Ascending aorta (tissue), 2 donors: ENCODE data around the gene CCDC183. TPM values are rescaled to one million over a fixed set of nuclear protein-coding genes. Genes with fewer than 3 reads are reported as not detected.

Experiments
- DNase-seq, 2 donors: peaks; one replicate each; pipeline ENCODE4 v3.0.0-alpha.2; 2019; ENCODE audit warnings: low spot score in 2 of 2
- H3K27ac ChIP-seq, 2 donors: fragments of 200-600 bp; sonication (generic); one replicate each; pipeline ENCODE4 v1.5.1; 2016 to 2017; ENCODE audit warnings: mild to moderate bottlenecking in 1 of 2
- H3K27me3 ChIP-seq: fragments of 200-600 bp; sonication (generic); one replicate; pipeline ENCODE4 v1.5.1; 2017
- H3K36me3 ChIP-seq, 2 donors: fragments of 200-600 bp; sonication (generic); one replicate each; pipeline ENCODE4 v1.5.1; 2016
- H3K4me1 ChIP-seq, 2 donors: fragments of 200-600 bp; sonication (generic); one replicate each; pipeline ENCODE4 v1.5.1; 2016 to 2017; ENCODE audit warnings: mild to moderate bottlenecking in 1 of 2
- H3K4me3 ChIP-seq, 2 donors: fragments of 200-600 bp; sonication (generic); one replicate each; pipeline ENCODE4 v1.5.1; 2016 to 2017; ENCODE audit warnings: mild to moderate bottlenecking in 1 of 2
- H3K9me3 ChIP-seq, 2 donors: fragments of 200-600 bp; sonication (generic); one replicate each; pipeline ENCODE4 v1.5.1; 2016
- intact Hi-C: fragments of 100-400 bp; cut with DNase I; formaldehyde crosslinking; loops from one replicate; pipeline ENCODE4 v1.15.1; 2023
- total RNA-seq: library from RNA; depleted of rRNA; stranded (reverse); fragments of >200 nt; gene quantifications from one replicate; pipeline ENCODE4 v1.1.0, GENCODE V29; 2016
- TF ChIP-seq, protein P1 (sequence below), 3 experiments: fragments of 200-600 bp in 2 of 3; fragments of 450-650 bp in 1 of 3; sonication (generic) in 2 of 3; IDR thresholded peaks; one replicate each; pipeline ENCODE4 v1.5.1; 2016 to 2019; ENCODE audit warnings: antibody characterized with exemption in 3 of 3, mild to moderate bottlenecking in 1 of 3, moderate library complexity in 1 of 3

Gene CCDC183
- total RNA-seq, 1 donor from 2014 or later = not detected

DNA sequence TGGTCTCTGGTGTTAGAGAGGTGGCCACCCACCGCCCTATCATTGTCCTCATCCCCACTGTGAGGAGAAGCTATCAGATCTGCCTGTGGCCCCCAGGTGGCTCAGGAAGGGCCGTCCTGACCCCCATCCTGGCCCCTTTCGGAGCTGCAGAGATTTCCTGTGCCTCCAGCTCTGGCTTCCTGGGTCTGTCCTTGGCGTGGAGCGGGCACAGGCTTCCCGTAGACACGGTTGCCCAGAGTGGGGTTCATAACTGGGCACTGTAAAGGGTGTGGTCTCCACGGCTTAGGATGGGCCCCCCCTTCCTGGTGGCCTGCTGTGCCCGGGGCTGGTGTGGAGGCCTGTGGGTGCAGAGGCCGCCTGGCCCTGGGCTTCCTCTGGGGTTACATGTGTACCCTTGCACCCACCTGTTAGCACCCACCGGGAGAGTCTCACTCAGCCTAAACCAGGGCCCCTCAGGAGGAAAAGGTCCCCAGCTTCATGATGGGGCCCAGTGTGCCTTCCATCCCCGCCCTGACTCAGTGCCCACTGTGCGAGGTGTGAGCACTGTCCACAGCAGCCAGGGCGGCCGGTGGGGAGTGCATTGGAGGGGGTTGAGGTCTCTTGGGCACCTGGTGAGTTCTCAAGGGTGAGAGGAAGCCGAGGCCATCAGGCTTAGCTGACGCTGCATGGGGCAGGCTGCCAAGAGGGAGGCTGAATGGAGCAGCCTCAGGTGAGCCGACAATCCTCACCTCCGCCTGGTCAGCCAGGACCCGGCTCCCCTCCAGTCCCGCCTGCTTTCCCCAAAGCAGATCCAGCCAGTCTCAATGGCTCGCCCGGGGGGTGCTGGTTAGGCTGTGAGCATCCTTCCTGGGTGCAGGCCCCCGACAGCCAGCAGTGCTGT, 30.8 kb downstream of the CCDC183 start:
- peaks cover 65 to 78% of the 10 kb centered on the region in 2 donors for H3K36me3 ChIP-seq
- intact Hi-C loops = no loop called here
- no peaks in the 10 kb centered on the region for H3K9me3 ChIP-seq
- H3K27ac ChIP-seq = no peak overlapping the region
- DNase-seq = no peak
- no peaks in the 10 kb centered on the region for H3K27me3 ChIP-seq
- H3K4me3 ChIP-seq = no peak overlapping the region
- TF ChIP-seq, protein P1, sequence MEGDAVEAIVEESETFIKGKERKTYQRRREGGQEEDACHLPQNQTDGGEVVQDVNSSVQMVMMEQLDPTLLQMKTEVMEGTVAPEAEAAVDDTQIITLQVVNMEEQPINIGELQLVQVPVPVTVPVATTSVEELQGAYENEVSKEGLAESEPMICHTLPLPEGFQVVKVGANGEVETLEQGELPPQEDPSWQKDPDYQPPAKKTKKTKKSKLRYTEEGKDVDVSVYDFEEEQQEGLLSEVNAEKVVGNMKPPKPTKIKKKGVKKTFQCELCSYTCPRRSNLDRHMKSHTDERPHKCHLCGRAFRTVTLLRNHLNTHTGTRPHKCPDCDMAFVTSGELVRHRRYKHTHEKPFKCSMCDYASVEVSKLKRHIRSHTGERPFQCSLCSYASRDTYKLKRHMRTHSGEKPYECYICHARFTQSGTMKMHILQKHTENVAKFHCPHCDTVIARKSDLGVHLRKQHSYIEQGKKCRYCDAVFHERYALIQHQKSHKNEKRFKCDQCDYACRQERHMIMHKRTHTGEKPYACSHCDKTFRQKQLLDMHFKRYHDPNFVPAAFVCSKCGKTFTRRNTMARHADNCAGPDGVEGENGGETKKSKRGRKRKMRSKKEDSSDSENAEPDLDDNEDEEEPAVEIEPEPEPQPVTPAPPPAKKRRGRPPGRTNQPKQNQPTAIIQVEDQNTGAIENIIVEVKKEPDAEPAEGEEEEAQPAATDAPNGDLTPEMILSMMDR (IDR thresholded peaks at IDR 0.05) = no peak
- H3K4me1 ChIP-seq = no peaks in the 10 kb centered on the region

DNA sequence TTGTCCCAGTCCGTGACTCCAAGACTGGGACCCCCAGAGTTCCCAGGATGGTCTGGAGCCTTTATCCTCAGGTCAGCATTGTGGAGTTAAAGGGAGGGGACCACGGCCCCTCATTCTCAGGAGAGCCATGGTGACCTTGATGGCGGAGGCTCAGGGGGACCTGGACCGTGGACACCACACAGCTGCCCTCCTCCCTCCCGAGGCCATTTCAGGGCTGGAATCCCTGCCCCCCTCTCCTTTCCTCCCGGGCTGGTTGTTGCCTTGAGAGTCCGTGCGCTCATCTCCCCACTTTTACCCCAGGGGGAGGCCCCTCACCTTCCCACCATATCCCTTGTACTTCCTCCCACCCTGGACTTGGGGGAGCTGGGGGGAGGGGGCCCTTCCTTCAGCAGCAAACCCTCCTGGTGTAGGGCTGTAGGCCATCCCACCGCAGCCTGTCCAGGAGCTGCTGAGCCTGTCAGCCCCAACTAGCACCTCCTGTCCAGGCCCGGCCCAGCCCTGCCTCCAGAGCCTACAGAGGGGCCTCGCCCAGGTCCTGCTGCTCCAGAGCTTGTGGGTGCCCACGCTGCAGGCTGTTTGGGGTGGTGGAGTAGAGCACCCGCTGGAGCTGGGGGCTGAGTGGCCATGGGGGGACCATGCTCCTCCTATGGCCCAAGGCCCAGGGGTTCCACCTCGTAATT, 31.8 kb downstream of the CCDC183 start:
- H3K36me3 ChIP-seq = peaks cover 69 to 87% of the 10 kb centered on the region in 2 donors
- intact Hi-C loops = no loop called here
- TF ChIP-seq, protein P1 (IDR thresholded peaks at IDR 0.05) = no peak

DNA sequence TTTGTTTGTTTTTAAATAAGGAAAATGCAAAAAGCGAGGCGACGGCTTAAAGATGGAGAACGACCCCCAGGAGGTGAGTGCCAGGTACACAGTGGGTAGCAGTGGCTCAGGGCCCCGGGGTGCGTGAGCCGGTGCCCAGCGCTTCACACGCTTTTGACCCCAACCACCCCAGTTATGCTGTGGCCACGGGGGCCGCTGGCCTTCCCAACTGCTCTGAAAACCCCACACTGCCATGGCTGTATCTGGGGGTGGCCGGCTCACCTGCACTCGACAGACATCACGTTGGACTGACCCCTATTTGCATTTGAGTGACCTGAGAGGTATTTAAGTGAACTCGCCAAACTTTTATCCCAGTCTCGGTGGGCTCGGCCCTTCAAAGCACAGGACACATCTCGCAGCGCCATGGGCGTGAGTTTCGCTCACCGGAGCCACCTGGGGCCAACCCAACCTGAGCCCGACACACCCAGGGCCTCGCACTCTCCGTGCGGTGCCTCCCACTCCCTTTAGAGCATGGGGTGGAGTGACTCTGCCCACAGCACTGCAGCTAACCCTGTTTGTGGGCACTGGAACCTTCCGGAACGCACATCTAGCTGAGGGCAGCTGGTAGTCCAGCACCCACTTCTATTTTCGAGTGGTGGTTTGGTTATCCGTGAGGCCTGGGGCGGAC, 32.5 kb downstream of the CCDC183 start:
- Histone ChIP-seq H3K27ac (no peak overlapping the region), H3K4me3 (no peak overlapping the region), H3K27me3 (no peaks in the 10 kb centered on the region), H3K4me1 (no peaks in the 10 kb centered on the region), H3K36me3 (peaks cover 67 to 84% of the 10 kb centered on the region in 2 donors), H3K9me3 (no peaks in the 10 kb centered on the region)
- intact Hi-C loops = no loop called here
- TF ChIP-seq, protein P1 (IDR thresholded peaks at IDR 0.05) = no peak
- DNase-seq = no peak

More for the DNA sequence above, 31.8 kb downstream of the CCDC183 start:
- Histone ChIP-seq H3K9me3 (no peaks in the 10 kb centered on the region), H3K4me1 (no peaks in the 10 kb centered on the region), H3K27ac (no peak overlapping the region), H3K27me3 (no peaks in the 10 kb centered on the region), H3K4me3 (no peak overlapping the region)
- DNase-seq = no peak

DNA sequence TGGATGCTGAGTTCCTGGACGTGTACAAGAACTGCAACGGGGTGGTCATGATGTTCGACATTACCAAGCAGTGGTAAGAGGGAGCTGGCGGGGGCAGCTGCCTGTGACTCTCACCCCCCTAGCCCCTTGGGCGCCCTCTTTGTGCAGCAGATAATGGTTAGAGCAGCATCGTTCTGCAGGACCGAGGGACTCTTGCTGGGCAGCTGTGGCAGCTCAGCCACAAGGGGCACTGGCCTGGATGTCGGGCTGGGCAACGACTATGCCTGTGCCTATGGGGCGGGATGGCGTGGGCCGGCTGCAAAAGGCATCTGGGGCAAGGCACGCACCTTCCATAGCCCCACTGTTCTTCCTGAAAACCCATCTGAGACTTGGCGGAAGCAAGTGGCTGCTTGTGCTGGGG, 33.3 kb downstream of the CCDC183 start:
- intact Hi-C loops = no loop called here
- Histone ChIP-seq H3K27ac (no peak overlapping the region), H3K27me3 (no peaks in the 10 kb centered on the region), H3K4me1 (no peaks in the 10 kb centered on the region), H3K4me3 (no peak overlapping the region), H3K36me3 (peaks cover 62 to 76% of the 10 kb centered on the region in 2 donors), H3K9me3 (no peaks in the 10 kb centered on the region)
- TF ChIP-seq, protein P1 (IDR thresholded peaks at IDR 0.05) = no peak
- no peak for DNase-seq

DNA sequence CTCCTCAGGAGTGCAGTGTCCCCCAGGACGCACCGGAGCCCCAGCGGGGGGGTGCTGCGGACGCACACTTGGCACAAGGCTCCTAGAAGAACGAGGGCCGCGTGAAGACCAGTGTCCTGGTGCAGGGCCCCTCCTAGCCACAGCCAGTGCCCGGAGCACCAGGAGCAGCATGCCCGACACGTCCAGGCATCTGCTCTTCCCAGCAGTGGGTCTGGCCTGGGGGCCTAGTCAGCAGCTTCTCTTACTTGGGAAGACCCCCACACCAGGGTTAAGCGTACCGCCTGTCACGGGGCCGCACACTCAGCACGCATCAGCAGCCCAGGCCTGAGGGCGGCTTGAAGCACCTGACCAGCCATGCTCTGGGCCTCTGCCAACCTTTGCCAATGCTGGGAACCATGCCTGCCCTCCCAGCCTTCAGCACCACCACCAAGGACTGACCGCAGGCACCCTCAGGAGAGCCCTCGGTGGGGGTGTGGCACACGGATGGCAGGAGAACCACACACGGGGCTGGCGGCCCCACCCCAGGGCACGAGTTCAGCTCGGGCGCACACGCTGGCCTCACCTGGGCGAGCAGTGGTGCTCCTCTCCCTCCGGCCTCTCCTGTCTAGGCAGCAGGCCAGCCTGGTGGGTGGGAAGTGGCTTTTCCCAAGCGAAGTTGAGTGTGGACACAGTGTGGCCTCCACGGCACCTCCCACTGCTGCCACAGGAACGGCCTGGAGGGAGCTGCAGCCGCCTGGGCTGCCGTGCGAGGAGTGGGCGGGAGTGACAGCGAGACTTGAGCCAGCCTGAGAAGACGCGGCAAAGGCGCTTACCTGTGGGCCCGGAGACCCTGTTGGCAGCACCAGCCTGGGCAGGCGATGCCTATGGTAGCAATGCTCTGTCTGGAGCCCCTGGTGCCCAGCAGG, 34.1 kb downstream of the CCDC183 start:
- Histone ChIP-seq H3K27me3 (no peaks in the 10 kb centered on the region), H3K4me1 (no peaks in the 10 kb centered on the region), H3K36me3 (peaks cover 53 to 69% of the 10 kb centered on the region in 2 donors), H3K27ac (no peak overlapping the region), H3K9me3 (no peaks in the 10 kb centered on the region), H3K4me3 (no peak overlapping the region)
- intact Hi-C loops = no loop called here
- TF ChIP-seq, protein P1 (IDR thresholded peaks at IDR 0.05) = no peak
- no peak for DNase-seq
